Measurements from ENCODE around the gene CYP3A7.
"Not testable (repeated sequence)": the region's sequence is repeated elsewhere in the genome, so short reads cannot be mapped to it uniquely, and the experiment has no call there.

CYP3A7 gene

GRCh38 chr7:99672573-99672972 is 62.4 kb downstream of the CYP3A7 start:
- no peak for DNase-seq (ENCODE audit: low read depth, low spot score)
- in situ Hi-C loops (cut with HindIII; ENCODE audit: low sequenced_read_pairs): no loop called here
- no peak for TF ChIP-seq CTCF (IDR thresholded peaks at IDR 0.05; ENCODE audit: low read depth, low read length)
- no peak overlapping the region for H3K4me3 ChIP-seq (ENCODE audit: low read depth, low read length)

- DNase-seq (ENCODE audit: low read depth, low spot score): no peak
- no peak overlapping the region for H3K4me3 ChIP-seq (ENCODE audit: low read depth, low read length)
- TF ChIP-seq CTCF (IDR thresholded peaks at IDR 0.05; ENCODE audit: low read depth, low read length): no peak
- in situ Hi-C loops (cut with HindIII; ENCODE audit: low sequenced_read_pairs): no loop called here
Measured at GRCh38 chr7:99669782-99670181, 65.2 kb downstream of the CYP3A7 start.

GRCh38 chr7:99668541-99668940 is 66.5 kb downstream of the CYP3A7 start:
- no peak for TF ChIP-seq CTCF (IDR thresholded peaks at IDR 0.05; ENCODE audit: low read depth, low read length)
- in situ Hi-C loops (cut with HindIII; ENCODE audit: low sequenced_read_pairs): no loop called here
- DNase-seq (ENCODE audit: low read depth, low spot score): no peak
- H3K4me3 ChIP-seq (ENCODE audit: low read depth, low read length): no peak overlapping the region

- in situ Hi-C loops (cut with HindIII; ENCODE audit: low sequenced_read_pairs): no loop called here
Measured at GRCh38 chr7:99667179-99667578, 67.8 kb downstream of the CYP3A7 start.

GRCh38 chr7:99666013-99666395 is 69.0 kb downstream of the CYP3A7 start:
- no peak for TF ChIP-seq CTCF (IDR thresholded peaks at IDR 0.05; ENCODE audit: low read depth, low read length)
- in situ Hi-C loops (cut with HindIII; ENCODE audit: low sequenced_read_pairs): no loop called here
- H3K4me3 ChIP-seq (ENCODE audit: low read depth, low read length): no peak overlapping the region
- no peak for DNase-seq (ENCODE audit: low read depth, low spot score)

More at GRCh38 chr7:99667179-99667578, 67.8 kb downstream of the CYP3A7 start:
- DNase-seq (ENCODE audit: low read depth, low spot score): no peak
- H3K4me3 ChIP-seq (ENCODE audit: low read depth, low read length): no peak overlapping the region
- no peak for TF ChIP-seq CTCF (IDR thresholded peaks at IDR 0.05; ENCODE audit: low read depth, low read length)

- TF ChIP-seq CTCF (IDR thresholded peaks at IDR 0.05; ENCODE audit: low read depth, low read length): no peak
- no peak overlapping the region for H3K4me3 ChIP-seq (ENCODE audit: low read depth, low read length)
- DNase-seq (ENCODE audit: low read depth, low spot score): no peak
- in situ Hi-C loops (cut with HindIII; ENCODE audit: low sequenced_read_pairs): no loop called here
Measured at GRCh38 chr7:99665312-99666012, 69.5 kb downstream of the CYP3A7 start.

- in situ Hi-C loops (cut with HindIII; ENCODE audit: low sequenced_read_pairs); DNase-seq (ENCODE audit: low read depth, low spot score); H3K4me3 ChIP-seq (ENCODE audit: low read depth, low read length): not testable (repeated sequence)
Measured at GRCh38 chr7:99657879-99658278, 77.1 kb downstream of the CYP3A7 start.

Data from astrocyte of the spinal cord (primary cell).